ENCODE results near the gene FSIP2. TPM values are rescaled to one million over a fixed set of nuclear protein-coding genes. Genes with fewer than 3 reads are reported as not detected.

Gene FSIP2
- total and polyA plus RNA-seq, 2 donors (not counting 1 experiment from before 2014, with no cell fraction given), result 0.01 to 0.54 TPM

- TF ChIP-seq CTCF (IDR thresholded peaks at IDR 0.05) (no peak), EZH2 (IDR thresholded peaks at IDR 0.05; ENCODE audit: borderline replicate concordance, insufficient read depth, low read depth, low read length, poor library complexity, severe bottlenecking) (no peak)
- Histone ChIP-seq H3K27ac (ENCODE audit: low read length in 2 of 2) (no peak overlapping the region), H3K9ac (ENCODE audit: low read length) (no peak overlapping the region), H3K9me3 (ENCODE audit: control extremely low read depth in 1 of 3, control insufficient read depth in 2 of 3, insufficient read depth in 1 of 3, low read length in 2 of 3) (no peaks in the 10 kb centered on the region), H3K79me2 (ENCODE audit: control insufficient read depth, insufficient read depth, low read length) (no peaks in the 10 kb centered on the region), H3K27me3 (replicated peaks in 1 of 4; ENCODE audit: control extremely low read depth in 1 of 4, control insufficient read depth in 3 of 4, insufficient read depth in 4 of 4, low read length in 3 of 4) (no peaks in the 10 kb centered on the region), H3K4me1 (ENCODE audit: control insufficient read depth in 2 of 2, insufficient read depth in 2 of 2, low read length in 2 of 2) (no peaks in the 10 kb centered on the region), H3K4me2 (replicated peaks; ENCODE audit: low read depth, low read length, poor library complexity, severe bottlenecking) (no peak overlapping the region), H4K20me1 (ENCODE audit: control insufficient read depth, insufficient read depth, low read length, poor library complexity, severe bottlenecking) (no peaks in the 10 kb centered on the region), H3K36me3 (replicated peaks in 1 of 2; ENCODE audit: control extremely low read depth in 1 of 2, control insufficient read depth in 1 of 2, extremely low read depth in 1 of 2, insufficient read depth in 2 of 2, low read length in 1 of 2) (no peaks in the 10 kb centered on the region), H2AFZ (ENCODE audit: insufficient read depth, low read depth, low read length, poor library complexity, severe bottlenecking) (no peak overlapping the region), H3K4me3 (ENCODE audit: control extremely low read depth in 1 of 5, extremely low read depth in 1 of 5, insufficient read depth in 1 of 5, low read depth in 2 of 5, low read length in 4 of 5) (no peak overlapping the region)
- Mint-ChIP-seq H3K4me1 (no peaks in the 10 kb centered on the region), H3K27me3 (no peaks in the 10 kb centered on the region), H3K9me3 (ENCODE audit: insufficient read depth) (no peaks in the 10 kb centered on the region), H3K27ac (no peak overlapping the region), H3K4me3 (no peak overlapping the region)
- POLR2A ChIA-PET, result no interaction called here
- ATAC-seq (ENCODE audit: low read depth) (no peak), DNase-seq (no peak)
- WGBS (ENCODE audit: insufficient coverage), result 100% methylated on average over 2 of the region's 7 CpGs
- CTCF ChIA-PET, result no interaction called here
- intact Hi-C loops (cut with micrococcal nuclease), result no loop called here
Measured at GRCh38 chr2:185793532-185794345, 55.1 kb downstream of the FSIP2 start.

- H3K4me2 ChIP-seq (replicated peaks; ENCODE audit: low read depth, low read length, poor library complexity, severe bottlenecking), result no peak overlapping the region
- H4K20me1 ChIP-seq (ENCODE audit: control insufficient read depth, insufficient read depth, low read length, poor library complexity, severe bottlenecking), result no peaks in the 10 kb centered on the region
- no peak overlapping the region for H3K27ac ChIP-seq (ENCODE audit: low read length in 2 of 2)
- Mint-ChIP-seq H3K27me3 (no peaks in the 10 kb centered on the region), H3K4me3 (no peak overlapping the region), H3K9me3 (ENCODE audit: insufficient read depth) (no peaks in the 10 kb centered on the region), H3K27ac (no peak overlapping the region), H3K4me1 (no peaks in the 10 kb centered on the region)
- ChIA-PET POLR2A (no interaction called here), CTCF (no interaction called here)
- no peaks in the 10 kb centered on the region for H3K79me2 ChIP-seq (ENCODE audit: control insufficient read depth, insufficient read depth, low read length)
- no peaks in the 10 kb centered on the region for H3K27me3 ChIP-seq (replicated peaks in 1 of 4; ENCODE audit: control extremely low read depth in 1 of 4, control insufficient read depth in 3 of 4, insufficient read depth in 4 of 4, low read length in 3 of 4)
- H3K4me1 ChIP-seq (ENCODE audit: control insufficient read depth in 2 of 2, insufficient read depth in 2 of 2, low read length in 2 of 2), result no peaks in the 10 kb centered on the region
- WGBS (ENCODE audit: insufficient coverage), result 92% methylated on average over 2 of the region's 2 CpGs
- no peak overlapping the region for H3K9ac ChIP-seq (ENCODE audit: low read length)
- H3K36me3 ChIP-seq (replicated peaks in 1 of 2; ENCODE audit: control extremely low read depth in 1 of 2, control insufficient read depth in 1 of 2, extremely low read depth in 1 of 2, insufficient read depth in 2 of 2, low read length in 1 of 2), result no peaks in the 10 kb centered on the region
- TF ChIP-seq EZH2 (IDR thresholded peaks at IDR 0.05; ENCODE audit: borderline replicate concordance, insufficient read depth, low read depth, low read length, poor library complexity, severe bottlenecking), result no peak
- no peak for TF ChIP-seq CTCF (IDR thresholded peaks at IDR 0.05)
- ATAC-seq (ENCODE audit: low read depth) (no peak), DNase-seq (no peak)
- H3K9me3 ChIP-seq (ENCODE audit: control extremely low read depth in 1 of 3, control insufficient read depth in 2 of 3, insufficient read depth in 1 of 3, low read length in 2 of 3), result no peaks in the 10 kb centered on the region
- H2AFZ ChIP-seq (ENCODE audit: insufficient read depth, low read depth, low read length, poor library complexity, severe bottlenecking), result no peak overlapping the region
- no peak overlapping the region for H3K4me3 ChIP-seq (ENCODE audit: control extremely low read depth in 1 of 5, extremely low read depth in 1 of 5, insufficient read depth in 1 of 5, low read depth in 2 of 5, low read length in 4 of 5)
- intact Hi-C loops (cut with micrococcal nuclease), result no loop called here
Measured at GRCh38 chr2:185796758-185797157, 58.2 kb downstream of the FSIP2 start.

Data from B cell (primary cell).